ENCODE measurements around the gene LIMK1.
"Not testable (repeated sequence)": the region's sequence is repeated elsewhere in the genome, so short reads cannot be mapped to it uniquely, and the experiment has no call there.

Gene LIMK1

GRCh38 chr7:74084722-74085578 is 1.3 kb downstream of the LIMK1 start:
- no peak for DNase-seq

GRCh38 chr7:74087791-74088453 is 4.3 kb downstream of the LIMK1 start:
- DNase-seq, result no peak

- DNase-seq, result no peak
Measured at GRCh38 chr7:74092321-74092963, 8.8 kb downstream of the LIMK1 start.

- DNase-seq, result no peak
Measured at GRCh38 chr7:74092964-74093471, 9.4 kb downstream of the LIMK1 start.

GRCh38 chr7:74093671-74094223 is 10.1 kb downstream of the LIMK1 start:
- no peak for DNase-seq

- no peak for DNase-seq
Measured at GRCh38 chr7:74094224-74095101, 10.9 kb downstream of the LIMK1 start.

GRCh38 chr7:74095135-74095534 is 11.5 kb downstream of the LIMK1 start:
- DNase-seq, result no peak

- no peak for DNase-seq
Measured at GRCh38 chr7:74097937-74098614, 14.5 kb downstream of the LIMK1 start.

- no peak for DNase-seq
Measured at GRCh38 chr7:74099031-74099430, 15.4 kb downstream of the LIMK1 start.

GRCh38 chr7:74101061-74101681 is 17.6 kb downstream of the LIMK1 start:
- DNase-seq, result no peak

GRCh38 chr7:74103219-74103772 is 19.7 kb downstream of the LIMK1 start:
- no peak for DNase-seq

- DNase-seq, result no peak
Measured at GRCh38 chr7:74104702-74105101, 21.1 kb downstream of the LIMK1 start.

GRCh38 chr7:74105992-74106391 is 22.4 kb downstream of the LIMK1 start:
- DNase-seq, result no peak

GRCh38 chr7:74106846-74107245 is 23.2 kb downstream of the LIMK1 start:
- DNase-seq, result no peak

- no peak for DNase-seq
Measured at GRCh38 chr7:74115326-74115725, 31.7 kb downstream of the LIMK1 start.

GRCh38 chr7:74116356-74116755 is 32.8 kb downstream of the LIMK1 start:
- DNase-seq, result no peak

- no peak for DNase-seq
Measured at GRCh38 chr7:74119831-74120230, 36.2 kb downstream of the LIMK1 start.

GRCh38 chr7:74121401-74122249 is 38.0 kb downstream of the LIMK1 start:
- no peak for DNase-seq

- not testable (repeated sequence) for DNase-seq
Measured at GRCh38 chr7:74123892-74124291, 40.3 kb downstream of the LIMK1 start.
